H9 (cell line): ENCODE data around the gene TMEM63A. TPM values are rescaled to one million over a fixed set of nuclear protein-coding genes. Genes with fewer than 3 reads are reported as not detected.

Experiments
- DNase-seq: peaks from one replicate; pipeline ENCODE4 v3.0.0-alpha.2; 2017
- H2AFZ ChIP-seq: one replicate; pipeline ENCODE4 v1.6.1; 2013; ENCODE audit warnings: mild to moderate bottlenecking, low read length, control low read depth, moderate library complexity
- H2AK5ac ChIP-seq: 2 replicates; pipeline ENCODE4 v1.6.1; 2013; ENCODE audit warnings: low read length, control low read depth, mixed read lengths; ENCODE audit not compliant: insufficient read length
- H2BK120ac ChIP-seq: one replicate; pipeline ENCODE4 v1.6.1; 2013; ENCODE audit warnings: low read depth, mild to moderate bottlenecking, low read length, control low read depth, inconsistent platforms; ENCODE audit not compliant: poor library complexity, severe bottlenecking
- H2BK12ac ChIP-seq: 2 replicates; pipeline ENCODE4 v1.6.1; 2013; ENCODE audit warnings: low read length, control low read depth, mixed read lengths, low read depth; ENCODE audit not compliant: insufficient read length
- H2BK15ac ChIP-seq: 2 replicates; pipeline ENCODE4 v1.6.1; 2013; ENCODE audit warnings: low read depth, low read length, control low read depth
- H2BK20ac ChIP-seq: one replicate; pipeline ENCODE4 v1.6.1; 2013; ENCODE audit warnings: low read depth, mild to moderate bottlenecking, low read length, control low read depth, inconsistent platforms; ENCODE audit not compliant: poor library complexity, severe bottlenecking
- H2BK5ac ChIP-seq: 2 replicates; pipeline ENCODE4 v1.6.1; 2013; ENCODE audit warnings: low read length, control low read depth, mixed read lengths; ENCODE audit not compliant: insufficient read length
- H3K14ac ChIP-seq: 2 replicates; pipeline ENCODE4 v1.6.1; 2013; ENCODE audit warnings: low read length, control low read depth; ENCODE audit not compliant: insufficient read depth
- H3K18ac ChIP-seq: 2 replicates; pipeline ENCODE4 v1.6.1; 2013; ENCODE audit warnings: low read depth, mild to moderate bottlenecking, mixed read lengths, low read length, control low read depth; ENCODE audit not compliant: insufficient read length
- H3K23ac ChIP-seq: 2 replicates; pipeline ENCODE4 v1.6.1; 2013; ENCODE audit warnings: low read length, control low read depth, mixed read lengths, low read depth; ENCODE audit not compliant: insufficient read length
- H3K23me2 ChIP-seq: 2 replicates; pipeline ENCODE4 v1.6.1; 2013; ENCODE audit warnings: low read depth, mild to moderate bottlenecking, mixed read lengths, low read length, control low read depth; ENCODE audit not compliant: insufficient read length, poor library complexity, severe bottlenecking
- H3K27ac ChIP-seq: 2 replicates; pipeline ENCODE4 v1.5.1; 2013; ENCODE audit warnings: low read length, control low read depth, mixed read lengths, low read depth; ENCODE audit not compliant: insufficient read length
- H3K27me3 ChIP-seq: 2 replicates; pipeline ENCODE4 v1.6.1; 2013; ENCODE audit warnings: low read length, control low read depth, inconsistent platforms; ENCODE audit not compliant: insufficient read depth
- H3K4ac ChIP-seq: 2 replicates; pipeline ENCODE4 v1.6.1; 2013; ENCODE audit warnings: low read depth, mild to moderate bottlenecking, control low read depth, inconsistent platforms, low read length, moderate library complexity
- H3K4me1 ChIP-seq: 2 replicates; pipeline ENCODE4 v1.6.1; 2013; ENCODE audit warnings: low read length, control low read depth, inconsistent platforms; ENCODE audit not compliant: insufficient read depth
- H3K4me2 ChIP-seq: 2 replicates; pipeline ENCODE4 v1.6.1; 2013; ENCODE audit warnings: low read length, control low read depth, mixed read lengths; ENCODE audit not compliant: insufficient read length, insufficient read depth
- H3K56ac ChIP-seq: 2 replicates; pipeline ENCODE4 v1.6.1; 2013; ENCODE audit warnings: low read depth, mild to moderate bottlenecking, mixed read lengths, low read length, control low read depth; ENCODE audit not compliant: insufficient read length
- H3K79me1 ChIP-seq: 2 replicates; pipeline ENCODE4 v1.6.1; 2013; ENCODE audit warnings: low read depth, mild to moderate bottlenecking, moderate library complexity, low read length, control low read depth, inconsistent platforms; ENCODE audit not compliant: insufficient read depth, poor library complexity, severe bottlenecking
- H3K79me2 ChIP-seq: 2 replicates; pipeline ENCODE4 v1.6.1; 2013; ENCODE audit warnings: low read length, control low read depth, inconsistent platforms; ENCODE audit not compliant: insufficient read depth
- H3K9ac ChIP-seq: 2 replicates; pipeline ENCODE4 v1.6.1; 2013; ENCODE audit warnings: low read length, control low read depth, mixed read lengths; ENCODE audit not compliant: insufficient read length; ENCODE audit errors: extremely low read depth
- H3K9me3 ChIP-seq: one replicate; pipeline ENCODE4 v1.6.1; 2013; ENCODE audit warnings: low read depth, low read length, inconsistent platforms; ENCODE audit not compliant: control insufficient read depth
- H3T11ph ChIP-seq: one replicate; pipeline ENCODE4 v1.6.1; 2013; ENCODE audit warnings: mild to moderate bottlenecking, low read length, control low read depth, inconsistent platforms
- H4K20me1 ChIP-seq: one replicate; pipeline ENCODE4 v1.6.1; 2013; ENCODE audit not compliant: control insufficient read depth, insufficient read length, insufficient read depth
- H4K5ac ChIP-seq: 2 replicates; pipeline ENCODE4 v1.6.1; 2013; ENCODE audit warnings: low read depth, mild to moderate bottlenecking, mixed read lengths, low read length, control low read depth; ENCODE audit not compliant: insufficient read length
- H4K8ac ChIP-seq: replicated peaks from 2 replicates; pipeline ENCODE4 v1.6.1; 2013; ENCODE audit warnings: low read length, control low read depth, mixed read lengths, low read depth; ENCODE audit not compliant: insufficient read length
- H4K91ac ChIP-seq: 2 replicates; pipeline ENCODE4 v1.6.1; 2013; ENCODE audit warnings: low read depth, mild to moderate bottlenecking, moderate library complexity, mixed read lengths, low read length, control low read depth; ENCODE audit not compliant: insufficient read length
- H3K27ac Mint-ChIP-seq, 3 experiments: 2 replicates in 2 of 3; 3 replicates in 1 of 3; pipeline ENCODE4 v1.8.0; 2020 to 2021; ENCODE audit warnings: mixed read lengths in 3 of 3, mild to moderate bottlenecking in 1 of 3, moderate library complexity in 1 of 3
- H3K27me3 Mint-ChIP-seq: 2 replicates; pipeline ENCODE4 v1.8.0; 2021; ENCODE audit warnings: low read depth, mild to moderate bottlenecking, moderate library complexity, mixed read lengths
- H3K36me3 Mint-ChIP-seq, 3 experiments: 2 replicates in 2 of 3; 3 replicates in 1 of 3; pipeline ENCODE4 v1.8.0; 2020 to 2021; ENCODE audit warnings: low read depth in 3 of 3, mixed read lengths in 3 of 3; ENCODE audit not compliant: insufficient read depth in 1 of 3
- H3K4me1 Mint-ChIP-seq, 2 experiments: 2 replicates each; pipeline ENCODE4 v1.8.0; 2020; ENCODE audit warnings: mixed read lengths in 2 of 2
- H3K4me3 Mint-ChIP-seq, 2 experiments: 2 replicates in 1 of 2; 3 replicates in 1 of 2; pipeline ENCODE4 v1.8.0; 2020 to 2021; ENCODE audit warnings: mild to moderate bottlenecking in 2 of 2, mixed read lengths in 2 of 2, moderate library complexity in 1 of 2
- H3K9me3 Mint-ChIP-seq, 2 experiments: 2 replicates in 1 of 2; 3 replicates in 1 of 2; pipeline ENCODE4 v1.8.0; 2020; ENCODE audit warnings: mild to moderate bottlenecking in 2 of 2, mixed read lengths in 2 of 2, moderate library complexity in 1 of 2
- CTCF ChIP-seq: fragments of 200-600 bp; sonication (generic); conservative IDR thresholded peaks from 3 replicates; pipeline ENCODE4 v1.8.0; 2021; ENCODE audit warnings: antibody characterized with exemption, mild to moderate bottlenecking
- WGBS: extraction: QIAGEN DNeasy Blood & Tissue Kit; methylation state at CpG from one replicate; pipeline ENCODE4 v1.1.7; 2013; ENCODE audit warnings: missing lambda C conversion rate, low lambda C conversion rate, mixed read lengths; ENCODE audit not compliant: insufficient read length; ENCODE audit errors: extremely low coverage; 5-methylcytosine and 5-hydroxymethylcytosine counted together
- total RNA-seq: library from RNA; stranded (reverse); gene quantifications from 2 replicates; pipeline ENCODE4 v1.2.1, GENCODE V29; 2021

Gene TMEM63A
- total RNA-seq, 1 experiment from 2014 or later = 75.7 TPM

DNA sequence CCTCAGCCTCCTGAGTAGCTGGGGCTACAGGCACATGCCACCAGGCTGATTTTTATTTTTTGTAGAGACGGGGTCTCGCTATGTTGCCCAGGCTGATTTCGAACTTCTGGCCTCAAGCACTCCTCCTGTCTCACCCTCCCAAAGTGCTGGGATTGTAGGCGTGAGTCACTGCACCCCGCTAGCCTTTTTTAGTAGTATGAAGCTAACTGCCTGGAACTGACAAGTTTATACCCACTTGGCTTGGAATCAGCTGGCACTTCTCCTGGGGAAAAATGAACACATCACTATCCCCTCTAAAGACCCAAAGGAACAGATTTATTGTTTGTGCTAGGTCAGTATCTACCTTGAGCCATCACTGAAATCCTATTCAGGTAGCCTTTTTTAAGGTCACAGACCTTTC, 19.0 kb downstream of the TMEM63A start:
- Histone ChIP-seq H4K91ac (no peak overlapping the region), H4K8ac (no peak overlapping the region), H2BK5ac (no peak overlapping the region), H3K14ac (no peak overlapping the region), H4K20me1 (no peaks in the 10 kb centered on the region), H3K79me1 (no peaks in the 10 kb centered on the region), H3K27me3 (no peaks in the 10 kb centered on the region), H3K4me1 (no peaks in the 10 kb centered on the region), H2AK5ac (no peak overlapping the region), H2AFZ (no peak overlapping the region), H3K18ac (no peak overlapping the region), H3K4ac (no peak overlapping the region), H3K23ac (no peak overlapping the region), H3K56ac (no peak overlapping the region), H2BK120ac (no peak overlapping the region), H3K9ac (no peak overlapping the region), H3K79me2 (no peaks in the 10 kb centered on the region), H3T11ph (no peak overlapping the region), H2BK15ac (no peak overlapping the region), H2BK12ac (no peak overlapping the region), H3K9me3 (no peaks in the 10 kb centered on the region), H2BK20ac (no peak overlapping the region), H4K5ac (no peak overlapping the region), H3K23me2 (no peaks in the 10 kb centered on the region), H3K4me2 (no peak overlapping the region), H3K27ac (no peak overlapping the region)
- no peak overlapping the region for H3K4me3 Mint-ChIP-seq
- no peak for TF ChIP-seq CTCF
- H3K27me3 Mint-ChIP-seq = no peaks in the 10 kb centered on the region
- no CpG with 5 or more reads among the region's 5 CpGs for WGBS
- no peak for DNase-seq
- no peaks in the 10 kb centered on the region for H3K9me3 Mint-ChIP-seq
- peak overlapping the region in 1 of 3 experiments; percentile 46; a peak in 2 of 7 replicates for H3K27ac Mint-ChIP-seq
- H3K36me3 Mint-ChIP-seq = peaks cover 44 to 94% (median 50%) of the 10 kb centered on the region in 3 experiments; a peak in 6 of 7 replicates
- no peaks in the 10 kb centered on the region for H3K4me1 Mint-ChIP-seq
